Left renal pelvis (tissue), 4 donors: Measurements from ENCODE around the gene PEAK1. TPM values are rescaled to one million over a fixed set of nuclear protein-coding genes. Genes with fewer than 3 reads are reported as not detected.
A peak's percentile ranks its signal among the peaks of the same experiment; 100 is the strongest.
"Not testable (repeated sequence)": the region's sequence is repeated elsewhere in the genome, so short reads cannot be mapped to it uniquely, and the experiment has no call there.

Source experiments
- DNase-seq, 4 donors: peaks; one replicate each; pipeline ENCODE4 v3.0.0-alpha.2; 2013; ENCODE audit warnings: low read depth in 4 of 4, low spot score in 3 of 4
- polyA plus RNA-seq, 4 donors: library from polyadenylated mRNA; unstranded; fragments of 120-200 nt; gene quantifications; one replicate each; pipeline ENCODE4 v1.2.1, GENCODE V29; 2013; ENCODE audit not compliant: insufficient read length in 4 of 4

Gene PEAK1
- polyA plus RNA-seq, 4 donors: 31.8 to 41.7 (median 32.5) TPM

GRCh38 chr15:77425104-77425503, 5.2 kb upstream of the PEAK1 start:
- DNase-seq: no peak

- DNase-seq: peak in 1 of 4 donors; percentile 18
Observed at GRCh38 chr15:77421370-77421700, 1.4 kb upstream of the PEAK1 start.

GRCh38 chr15:77420610-77421369, 886 bp upstream of the PEAK1 start, which contains the start of gene HMG20A:
HMG20A (plus strand) TSS chr15:77420888; CDS start chr15:77458408, 37,520 bp downstream.
- peak; percentile 85 to 93 (median 88) for DNase-seq

GRCh38 chr15:77418966-77419835, 703 bp downstream of the PEAK1 start:
- peak in 2 of 4 donors; percentile 24 to 30 for DNase-seq

- peak in 1 of 4 donors; percentile 10 for DNase-seq
Observed at GRCh38 chr15:77418391-77418965, 1.4 kb downstream of the PEAK1 start.

- DNase-seq: no peak
Observed at GRCh38 chr15:77417602-77418001, 2.3 kb downstream of the PEAK1 start.

- no peak for DNase-seq
Observed at GRCh38 chr15:77416954-77417353, 3.0 kb downstream of the PEAK1 start.

GRCh38 chr15:77416148-77416455, 3.8 kb downstream of the PEAK1 start:
- DNase-seq: no peak

GRCh38 chr15:77415450-77416147, 4.3 kb downstream of the PEAK1 start:
- no peak for DNase-seq

GRCh38 chr15:77414789-77415442, 5.0 kb downstream of the PEAK1 start:
- DNase-seq: no peak

GRCh38 chr15:77413699-77414349, 6.1 kb downstream of the PEAK1 start:
- no peak for DNase-seq

- DNase-seq: no peak
Observed at GRCh38 chr15:77412972-77413698, 6.8 kb downstream of the PEAK1 start.

- no peak for DNase-seq
Observed at GRCh38 chr15:77411619-77411976, 8.3 kb downstream of the PEAK1 start.

- no peak for DNase-seq
Observed at GRCh38 chr15:77410701-77411618, 8.9 kb downstream of the PEAK1 start.

- not testable (repeated sequence) for DNase-seq
Observed at GRCh38 chr15:77410157-77410500, 9.8 kb downstream of the PEAK1 start.

- DNase-seq: no peak
Observed at GRCh38 chr15:77409259-77410156, 10.4 kb downstream of the PEAK1 start.

GRCh38 chr15:77406846-77407245, 13.1 kb downstream of the PEAK1 start:
- DNase-seq: no peak
